HepG2 (cell line): ENCODE results near the gene CHST4. TPM values are rescaled to one million over a fixed set of nuclear protein-coding genes. Genes with fewer than 3 reads are reported as not detected.
A peak's percentile ranks its signal among the peaks of the same experiment; 100 is the strongest.

Experiments
- ATAC-seq: fragments of 200-7000 bp; cut with Tn5 transposase; 3 replicates; pipeline ENCODE4 v1.9.1; 2020; ENCODE audit warnings: mild to moderate bottlenecking, moderate library complexity
- BruUV-seq: library from RNA; stranded (reverse); fragments of 400-500 nt; replicated peaks from 2 replicates; lab custom pipeline; 2021; lab: Mats Ljungman, UMichigan
- CTCF ChIA-PET: fragments of 300-600 bp; formaldehyde crosslinking; extraction: SDS; loops from one replicate; lab custom pipeline; 2021; ENCODE audit warnings: low total read pairs, inconsistent platforms, low intra/inter-chr PET ratio; lab: Yijun Ruan, JAX
- POLR2A ChIA-PET: fragments of 350-600 bp; sonication (Branson Sonifier 250); formaldehyde crosslinking; loops from one replicate; lab custom pipeline; 2020; ENCODE audit warnings: antibody characterized with exemption, inconsistent platforms; lab: Yijun Ruan, JAX
- DNase-seq: peaks from one replicate; pipeline ENCODE4 v3.0.0-alpha.2; 2015; ENCODE audit warnings: low spot score
- FAIRE-seq: peaks from 3 replicates; lab custom pipeline; 2011; peaks lifted over from hg19 to GRCh38; lab: Jason Lieb, UNC
- H2AFZ ChIP-seq: one replicate; pipeline ENCODE4 v1.6.1; 2011; ENCODE audit warnings: low read length, inconsistent platforms
- H3K27ac ChIP-seq: fragments of 300-600 bp; 3 replicates; pipeline ENCODE4 v1.8.0; 2011; ENCODE audit warnings: mixed run types, mild to moderate bottlenecking, mixed read lengths, low read length, inconsistent platforms; ENCODE audit not compliant: insufficient read depth; ENCODE audit errors: extremely low read length
- H3K27me3 ChIP-seq, 2 experiments: fragments of 200-600 bp in 1 of 2; 2 replicates in 1 of 2; 3 replicates in 1 of 2; pipeline versions ENCODE4 v1.6.0 to v1.8.0; 2011; ENCODE audit warnings: low read length in 2 of 2, mild to moderate bottlenecking in 2 of 2, moderate library complexity in 2 of 2, inconsistent platforms in 1 of 2; ENCODE audit not compliant: insufficient read depth in 2 of 2, control insufficient read depth in 1 of 2
- H3K36me3 ChIP-seq, 2 experiments: fragments of 200-600 bp in 1 of 2; replicated peaks in 1 of 2; 2 replicates in 1 of 2; 3 replicates in 1 of 2; pipeline versions ENCODE4 v1.5.1 to v1.8.0; 2011; ENCODE audit warnings: low read length in 2 of 2, inconsistent platforms in 1 of 2; ENCODE audit not compliant: insufficient read depth in 2 of 2, control insufficient read depth in 1 of 2
- H3K4me1 ChIP-seq: 2 replicates; pipeline ENCODE4 v1.5.1; 2012; ENCODE audit warnings: low read length, inconsistent platforms; ENCODE audit not compliant: insufficient read depth
- H3K4me2 ChIP-seq: 2 replicates; pipeline ENCODE4 v1.6.0; 2011; ENCODE audit warnings: low read depth, low read length, inconsistent platforms
- H3K4me3 ChIP-seq, 3 experiments: fragments of 200-600 bp in 1 of 3; sonication (generic), shearing (Covaris generic) in 1 of 3; replicated peaks in 1 of 3; 2 replicates each; pipeline ENCODE4 v1.5.1; 2011 to 2016; ENCODE audit warnings: low read length in 3 of 3, inconsistent platforms in 2 of 3, low read depth in 2 of 3, mild to moderate bottlenecking in 2 of 3, control low read depth in 1 of 3, mixed read lengths in 1 of 3; ENCODE audit not compliant: insufficient read depth in 1 of 3
- H3K79me2 ChIP-seq: one replicate; pipeline ENCODE4 v1.6.1; 2011; ENCODE audit warnings: low read length, inconsistent platforms; ENCODE audit not compliant: insufficient read depth
- H3K9ac ChIP-seq: 2 replicates; pipeline ENCODE4 v1.6.0; 2011; ENCODE audit warnings: mild to moderate bottlenecking, low read depth, low read length, inconsistent platforms; ENCODE audit not compliant: insufficient read depth
- H3K9me3 ChIP-seq: 2 replicates; pipeline ENCODE4 v1.5.1; 2012; ENCODE audit warnings: mild to moderate bottlenecking, low read length
- H4K20me1 ChIP-seq: 2 replicates; pipeline ENCODE4 v1.6.0; 2011; ENCODE audit warnings: inconsistent platforms, mild to moderate bottlenecking, low read length, moderate library complexity; ENCODE audit not compliant: insufficient read depth
- CBX1 ChIP-seq: IDR thresholded peaks from one replicate; pipeline ENCODE4 v1.6.1; 2016; ENCODE audit warnings: antibody characterized with exemption, low read depth
- FOXA3 ChIP-seq: IDR thresholded peaks from 2 replicates; pipeline ENCODE4 v1.6.1; 2016; ENCODE audit warnings: missing genetic modification reagents, missing compliant biosample characterization
- HINFP ChIP-seq: sonication (generic); formaldehyde crosslinking; IDR thresholded peaks from 2 replicates; pipeline ENCODE4 v1.4.0; 2020; ENCODE audit warnings: low read depth, mild to moderate bottlenecking, missing genetic modification reagents
- NCOA5 ChIP-seq: sonication (generic); formaldehyde crosslinking; IDR thresholded peaks from 2 replicates; pipeline ENCODE4 v1.4.0; 2020; ENCODE audit warnings: missing genetic modification reagents
- RBFOX2 ChIP-seq: fragments of 200-400 bp; formaldehyde crosslinking; IDR thresholded peaks from 2 replicates; pipeline ENCODE4 v1.6.1; 2017; ENCODE audit warnings: low read depth, mild to moderate bottlenecking, low read length
- SP5 ChIP-seq: IDR thresholded peaks from 2 replicates; pipeline ENCODE4 v1.6.1; 2016; ENCODE audit warnings: low read depth, borderline replicate concordance
- TEAD2 ChIP-seq: sonication (generic); formaldehyde crosslinking; IDR thresholded peaks from 2 replicates; pipeline ENCODE4 v1.9.0; 2021; ENCODE audit warnings: missing genetic modification reagents
- ZNF224 ChIP-seq: sonication (generic); formaldehyde crosslinking; IDR thresholded peaks from 2 replicates; pipeline ENCODE4 v1.5.0; 2020; ENCODE audit warnings: mild to moderate bottlenecking, missing genetic modification reagents
- ZNF276 ChIP-seq: sonication (generic); formaldehyde crosslinking; IDR thresholded peaks from 2 replicates; pipeline ENCODE4 v1.4.0; 2020; ENCODE audit warnings: mild to moderate bottlenecking, low read depth, missing genetic modification reagents
- ZNF317 ChIP-seq: sonication (generic); formaldehyde crosslinking; IDR thresholded peaks from 2 replicates; pipeline ENCODE4 v1.5.0; 2020; ENCODE audit warnings: mild to moderate bottlenecking, missing genetic modification reagents
- ZNF33B ChIP-seq: sonication (generic); formaldehyde crosslinking; IDR thresholded peaks from 2 replicates; pipeline ENCODE4 v1.5.1; 2020; ENCODE audit warnings: mild to moderate bottlenecking, missing genetic modification reagents
- ZNF354B ChIP-seq: sonication (generic); formaldehyde crosslinking; IDR thresholded peaks from 2 replicates; pipeline ENCODE4 v1.8.0; 2022; ENCODE audit warnings: mild to moderate bottlenecking, missing genetic modification reagents
- ZNF44 ChIP-seq: sonication (generic); formaldehyde crosslinking; IDR thresholded peaks from 2 replicates; pipeline ENCODE4 v1.5.1; 2020; ENCODE audit warnings: mild to moderate bottlenecking, missing genetic modification reagents
- ZNF451 ChIP-seq: sonication (generic); formaldehyde crosslinking; IDR thresholded peaks from 2 replicates; pipeline ENCODE4 v1.5.0; 2020; ENCODE audit warnings: mild to moderate bottlenecking, missing genetic modification reagents
- ZNF552 ChIP-seq: sonication (generic); formaldehyde crosslinking; IDR thresholded peaks from 2 replicates; pipeline ENCODE4 v1.9.0; 2022; ENCODE audit warnings: missing genetic modification reagents, mild to moderate bottlenecking, borderline replicate concordance
- ZNF766 ChIP-seq: sonication (generic); formaldehyde crosslinking; IDR thresholded peaks from 2 replicates; pipeline ENCODE4 v1.5.0; 2020; ENCODE audit warnings: missing genetic modification reagents, borderline replicate concordance
- ZNF782 ChIP-seq: sonication (generic); formaldehyde crosslinking; IDR thresholded peaks from 2 replicates; pipeline ENCODE4 v1.4.0; 2020; ENCODE audit warnings: missing genetic modification reagents, mild to moderate bottlenecking, borderline replicate concordance
- ZNF839 ChIP-seq: sonication (generic); formaldehyde crosslinking; IDR thresholded peaks from 2 replicates; pipeline ENCODE4 v1.4.0; 2020; ENCODE audit warnings: missing genetic modification reagents, mild to moderate bottlenecking, borderline replicate concordance
- WGBS: methylation state at CpG from one replicate; pipeline ENCODE4 v1.1.6; 2017; ENCODE audit warnings: low lambda C conversion rate; 5-methylcytosine and 5-hydroxymethylcytosine counted together
- in situ Hi-C: cut with HindIII; loops from 2 replicates; pipeline ENCODE4 v1.10.0; 2017; ENCODE audit warnings: low pct_unique_long_range_greater_than_20kb; ENCODE audit not compliant: extremely low pct_ligation_motif_present
- intact Hi-C: fragments of 100-400 bp; cut with micrococcal nuclease; formaldehyde crosslinking; loops from one replicate; pipeline ENCODE4 v1.10.0; 2022; ENCODE audit not compliant: unreplicated experiment
- polyA plus RNA-seq, 8 experiments: library from polyadenylated mRNA; depleted of rRNA in 3 of 8; stranded (reverse) in 7 of 8; unstranded in 1 of 8; fragments of >200 nt; fragmentation: Illumina TruSeq in 4 of 8; extraction: Trizol in 4 of 8; gene quantifications; 2 replicates each; pipeline versions ENCODE4 v1.2.1 to v1.2.3, GENCODE V29; 2011 to 2016; ENCODE audit warnings: low read depth in 4 of 8, missing spikeins in 1 of 8, mixed read lengths in 1 of 8; ENCODE audit not compliant: insufficient read depth in 1 of 8
- total RNA-seq, 5 experiments: library from RNA; depleted of rRNA; stranded (reverse); fragments of >200 nt; fragmentation: Illumina TruSeq; extraction: Trizol; gene quantifications; 2 replicates each; pipeline ENCODE4 v1.2.3, GENCODE V29; 2016; ENCODE audit warnings: low read depth in 1 of 5

The CHST4 gene
- total and polyA plus RNA-seq, 2 of the 13 experiments (the other 11 are each of a cell fraction or from before 2014, with no cell fraction given), result not detected

- no peaks in the 10 kb centered on the region for H3K4me1 ChIP-seq
- H3K27me3 ChIP-seq, result no peaks in the 10 kb centered on the region
- TF ChIP-seq NCOA5 (CRISPR knock-in tag) (no peak), ZNF766 (CRISPR knock-in tag) (no peak), ZNF317 (no peak), RBFOX2 (no peak), ZNF782 (CRISPR knock-in tag) (no peak), ZNF451 (CRISPR knock-in tag) (no peak), TEAD2 (CRISPR knock-in tag) (no peak), ZNF33B (CRISPR knock-in tag) (no peak), SP5 (CRISPR knock-in tag) (no peak), FOXA3 (no peak), ZNF276 (CRISPR knock-in tag) (no peak), CBX1 (no peak), ZNF552 (CRISPR knock-in tag) (no peak), HINFP (CRISPR knock-in tag) (no peak), ZNF44 (CRISPR knock-in tag) (no peak), ZNF224 (CRISPR knock-in tag) (no peak), ZNF839 (CRISPR knock-in tag) (no peak), ZNF354B (no peak)
- H2AFZ ChIP-seq, result no peak overlapping the region
- intact Hi-C loops, result loop anchor here (2.0 to 5.0 kb wide), 2 partner anchors 36 to 60 kb away; no protein-coding TSS in a partner anchor
- no peak overlapping the region for H3K27ac ChIP-seq
- H3K36me3 ChIP-seq, result no peaks in the 10 kb centered on the region
- no peaks in the 10 kb centered on the region for H3K9me3 ChIP-seq
- CTCF ChIA-PET, result interaction anchor here (1.2 to 2.7 kb wide), 4 partner anchors 21 to 110 kb away, joined by 3 to 22 read pairs (median 7); partner anchors contain the start of gene TLE7
- 3% methylated on average over 2 of the region's 2 CpGs for WGBS
- POLR2A ChIA-PET, result no interaction called here
- no peak overlapping the region for H3K4me3 ChIP-seq
- H3K4me2 ChIP-seq, result no peak overlapping the region
- no peaks in the 10 kb centered on the region for H3K79me2 ChIP-seq
- FAIRE-seq (no peak), DNase-seq (no peak), ATAC-seq (peak; percentile 49; the same call in 2 of the 3 replicates)
- no TSS peak for BruUV-seq
- no peak overlapping the region for H3K9ac ChIP-seq
- in situ Hi-C loops, result loop anchor here (5.0 kb wide), 2 partner anchors 36 to 89 kb away; no protein-coding TSS in a partner anchor
- H4K20me1 ChIP-seq, result no peaks in the 10 kb centered on the region
Measured at GRCh38 chr16:71500964-71501363, 25.3 kb upstream of the CHST4 start.
